ENCODE results near the gene PPM1E.
"Not testable (repeated sequence)": the region's sequence is repeated elsewhere in the genome, so short reads cannot be mapped to it uniquely, and the experiment has no call there.

The PPM1E gene

GRCh38 chr17:58850106-58850505 is 94.5 kb downstream of the PPM1E start:
- DNase-seq: not testable (repeated sequence)

- DNase-seq: no peak
Measured at GRCh38 chr17:58865301-58865700, 109.6 kb downstream of the PPM1E start.

DNA sequence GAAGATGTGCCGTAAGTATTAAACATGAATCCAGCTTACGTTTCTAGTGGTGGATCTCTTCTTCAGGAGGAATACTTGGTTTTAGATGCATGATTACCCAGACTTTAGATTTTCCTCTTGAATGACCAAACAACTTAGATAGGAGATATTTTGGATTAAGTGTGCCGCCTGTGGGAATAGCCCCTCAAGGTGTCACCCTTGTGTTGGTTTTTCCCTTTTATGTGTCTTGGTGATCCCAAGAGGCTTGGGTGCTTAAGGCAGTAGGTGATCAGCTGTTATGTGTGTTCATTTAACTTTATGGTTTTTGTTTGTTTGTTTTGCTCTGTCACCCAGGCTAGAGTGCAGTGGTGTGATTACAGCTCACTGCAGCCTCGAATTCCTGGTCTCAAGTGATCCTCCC is 115.1 kb downstream of the PPM1E start:
- DNase-seq: no peak

DNA sequence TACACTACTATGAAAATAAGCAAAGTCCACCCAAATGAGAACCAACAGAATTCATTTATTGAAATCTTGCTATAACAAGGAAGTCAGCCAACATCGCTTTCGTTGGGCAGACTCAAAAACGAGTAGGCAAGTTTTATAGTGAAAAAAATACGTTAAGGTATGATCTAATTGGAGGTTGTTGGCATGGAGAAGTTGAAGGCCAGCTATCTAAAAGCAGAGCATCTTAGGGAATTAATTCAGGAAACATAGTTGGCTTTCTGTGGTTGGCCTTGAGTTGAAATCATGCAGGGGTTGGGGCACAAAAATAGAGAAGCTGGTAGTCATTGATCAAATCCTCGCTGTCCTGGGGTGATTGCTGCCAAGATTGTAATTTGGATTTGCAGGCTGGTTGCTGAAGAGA is 118.3 kb downstream of the PPM1E start:
- no peak for DNase-seq

DNA sequence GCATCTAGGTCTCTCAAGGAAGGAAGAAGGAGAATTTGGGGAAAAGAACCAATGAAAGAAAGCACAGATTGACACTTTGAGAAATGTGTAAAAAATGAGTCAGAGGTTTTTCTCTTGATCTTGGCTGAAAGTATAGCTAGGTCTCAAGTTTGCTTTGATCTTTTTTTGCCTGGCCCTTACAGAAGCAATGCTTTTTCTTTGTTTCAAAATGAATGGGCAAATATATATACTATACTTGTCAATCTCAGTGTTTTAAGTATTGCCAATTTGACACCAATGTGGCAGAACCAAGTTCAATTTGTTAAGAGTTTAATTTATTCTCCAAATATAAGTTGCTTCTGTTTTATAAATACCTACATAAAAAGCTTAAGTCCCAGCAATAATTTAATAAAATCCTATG is 119.6 kb downstream of the PPM1E start:
- DNase-seq: no peak

GRCh38 chr17:58884161-58884560 is 128.5 kb downstream of the PPM1E start:
- DNase-seq: no peak

- no peak for DNase-seq
Measured at GRCh38 chr17:58886514-58886913, 130.9 kb downstream of the PPM1E start.

- DNase-seq: no peak
Measured at GRCh38 chr17:58889928-58890327, 134.3 kb downstream of the PPM1E start.

- DNase-seq: no peak
Measured at GRCh38 chr17:58899191-58899590, 143.5 kb downstream of the PPM1E start.

- no peak for DNase-seq
Measured at GRCh38 chr17:58902322-58902721, 146.7 kb downstream of the PPM1E start.

GRCh38 chr17:58911741-58912343 is 156.2 kb downstream of the PPM1E start:
- DNase-seq: no peak

DNA sequence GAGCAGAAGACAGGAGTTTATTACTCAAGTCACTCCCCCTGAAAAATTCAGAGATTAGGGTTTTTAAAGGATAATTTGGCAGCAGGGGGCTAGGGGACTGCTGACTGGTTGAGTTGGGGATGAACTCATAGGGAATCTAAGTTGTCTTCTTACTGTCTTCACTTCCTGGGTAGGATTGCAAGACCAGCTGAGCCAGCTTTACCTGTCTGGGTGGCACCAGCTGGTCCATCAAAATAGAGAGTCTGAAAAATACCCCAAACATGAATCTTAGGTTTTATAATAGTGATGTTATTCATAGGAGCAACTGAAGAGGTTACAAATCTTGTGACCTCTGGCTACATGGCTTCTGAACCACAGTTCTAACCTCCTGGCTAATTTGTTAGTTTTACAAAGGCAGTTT is 157.9 kb downstream of the PPM1E start:
- DNase-seq: no peak

GRCh38 chr17:58913971-58914769 is 158.5 kb downstream of the PPM1E start:
- DNase-seq: peak; percentile 35

DNA sequence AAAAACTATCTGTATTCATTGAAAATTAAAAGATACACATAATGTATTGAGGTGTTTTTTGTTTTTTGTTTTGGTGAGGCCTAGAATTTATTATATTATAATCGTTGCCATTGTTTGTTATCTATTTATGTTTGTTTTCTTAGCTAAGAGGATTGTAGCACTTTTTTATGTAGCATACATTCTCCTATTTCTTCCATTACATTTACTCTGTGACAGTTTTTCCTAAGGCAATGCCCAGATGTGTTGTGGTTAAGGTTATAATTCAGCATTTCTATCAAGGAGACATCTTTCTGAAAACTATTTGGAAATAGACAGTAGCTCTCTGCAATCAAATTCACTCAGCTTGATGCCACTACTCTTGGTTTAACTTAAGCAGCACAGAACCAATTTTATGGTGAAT is 161.6 kb downstream of the PPM1E start:
- DNase-seq: no peak

- no peak for DNase-seq
Measured at GRCh38 chr17:58918072-58918471, 162.4 kb downstream of the PPM1E start.

DNA sequence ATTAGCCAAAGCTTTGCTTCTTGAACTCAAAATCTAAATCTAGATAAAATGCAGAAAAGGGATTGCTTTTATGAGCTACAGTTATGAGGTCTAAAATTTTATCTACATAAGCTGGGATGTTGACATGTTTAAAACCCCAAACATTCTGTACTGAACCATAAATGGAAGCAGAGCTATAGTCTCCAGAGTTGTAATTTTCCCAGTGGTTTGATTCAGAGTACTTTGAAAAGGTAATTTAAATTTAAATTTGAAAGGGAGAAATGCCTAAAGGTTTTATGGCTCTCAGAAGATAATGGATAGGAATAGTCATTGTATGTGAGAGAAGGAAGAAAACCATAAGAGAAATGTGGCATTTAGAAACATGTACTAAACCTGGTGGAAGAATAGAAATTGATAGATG is 163.2 kb downstream of the PPM1E start:
- no peak for DNase-seq

- no peak for DNase-seq
Measured at GRCh38 chr17:58920773-58921172, 165.1 kb downstream of the PPM1E start.

DNA sequence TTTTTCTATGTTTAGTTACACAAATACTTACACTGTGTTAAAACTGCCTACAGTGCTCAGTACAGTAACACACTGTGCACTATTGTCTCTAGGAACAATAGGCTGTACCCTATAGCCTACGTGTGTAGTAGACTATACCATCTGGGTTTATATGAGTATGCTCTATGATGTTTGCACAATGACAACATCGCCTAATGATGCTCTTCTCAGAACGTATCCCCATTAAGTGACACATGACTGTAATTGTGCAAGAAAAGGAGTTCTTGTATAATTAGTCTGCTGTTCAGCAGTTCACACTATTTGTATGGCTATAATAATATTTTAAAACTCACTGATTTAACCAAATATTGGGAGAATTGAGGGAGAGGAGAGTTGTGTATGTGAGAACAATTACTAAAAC is 177.3 kb downstream of the PPM1E start:
- DNase-seq: no peak

DNA sequence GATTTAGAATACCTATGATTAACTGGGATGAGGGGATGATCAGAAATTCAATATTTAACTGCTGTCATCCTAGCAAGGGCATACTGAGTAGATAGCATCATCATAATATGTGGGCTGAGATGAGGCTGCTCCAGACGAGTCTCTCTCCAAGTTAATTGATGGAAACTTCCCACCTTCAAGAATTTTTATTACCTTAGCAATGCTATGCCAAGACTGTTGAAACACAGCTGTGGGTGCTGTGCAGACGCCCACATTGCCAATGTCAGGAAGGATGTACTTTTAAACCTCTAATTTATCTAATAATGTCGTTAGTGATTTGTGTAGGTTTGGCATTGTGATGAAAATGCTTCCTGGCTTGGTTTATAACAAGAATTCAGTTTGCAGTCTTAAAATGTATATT is 180.6 kb downstream of the PPM1E start:
- DNase-seq: no peak

GRCh38 chr17:58944166-58944565 is 188.5 kb downstream of the PPM1E start:
- DNase-seq: no peak

GRCh38 chr17:58947411-58947810 is 191.8 kb downstream of the PPM1E start:
- DNase-seq: no peak

GRCh38 chr17:58947824-58948223 is 192.2 kb downstream of the PPM1E start:
- DNase-seq: no peak

GRCh38 chr17:58954358-58954757 is 198.7 kb downstream of the PPM1E start:
- DNase-seq: not testable (repeated sequence)

- peak; percentile 58 for DNase-seq
Measured at GRCh38 chr17:58956997-58957724, 201.5 kb downstream of the PPM1E start.

All from HCEC 1CT (cell line).